M059J (cell line): Measurements from ENCODE around the gene MBTPS2. TPM values are rescaled to one million over a fixed set of nuclear protein-coding genes. Genes with fewer than 3 reads are reported as not detected.
"Not testable (repeated sequence)": the region's sequence is repeated elsewhere in the genome, so short reads cannot be mapped to it uniquely, and the experiment has no call there.

ENCODE experiments used
- DNase-seq: peaks from one replicate; pipeline ENCODE4 v3.0.0-alpha.2; 2012; ENCODE audit warnings: low read depth
- total RNA-seq: library from RNA; depleted of rRNA; stranded (reverse); fragments of >200 nt; shearing (Covaris generic); gene quantifications from 2 replicates; pipeline ENCODE4 v1.2.3, GENCODE V29; 2014

The MBTPS2 gene
- total RNA-seq, 1 experiment from 2014 or later, result 15.5 TPM

GRCh38 chrX:21856504-21856903, 17.1 kb downstream of the MBTPS2 start:
- no peak for DNase-seq

- no peak for DNase-seq
Measured at GRCh38 chrX:21863241-21863640, 23.8 kb downstream of the MBTPS2 start.

- DNase-seq, result no peak
Measured at GRCh38 chrX:21865436-21865835, 26.0 kb downstream of the MBTPS2 start.

GRCh38 chrX:21870494-21870893, 31.1 kb downstream of the MBTPS2 start:
- DNase-seq, result no peak

GRCh38 chrX:21873063-21873775, 33.8 kb downstream of the MBTPS2 start:
- DNase-seq, result no peak

- DNase-seq, result not testable (repeated sequence)
Measured at GRCh38 chrX:21874182-21874581, 34.8 kb downstream of the MBTPS2 start.

- no peak for DNase-seq
Measured at GRCh38 chrX:21875013-21875412, 35.6 kb downstream of the MBTPS2 start.

GRCh38 chrX:21881881-21882574, 42.6 kb downstream of the MBTPS2 start:
- DNase-seq, result no peak

- no peak for DNase-seq
Measured at GRCh38 chrX:21883258-21883657, 43.8 kb downstream of the MBTPS2 start.

GRCh38 chrX:21885568-21885967, 46.2 kb downstream of the MBTPS2 start:
- DNase-seq, result peak; percentile 45

- no peak for DNase-seq
Measured at GRCh38 chrX:21905313-21905712, 65.9 kb downstream of the MBTPS2 start.

- no peak for DNase-seq
Measured at GRCh38 chrX:21905953-21906352, 66.5 kb downstream of the MBTPS2 start.

GRCh38 chrX:21907260-21907659, 67.8 kb downstream of the MBTPS2 start:
- peak; percentile 11 for DNase-seq

- no peak for DNase-seq
Measured at GRCh38 chrX:21911481-21911880, 72.1 kb downstream of the MBTPS2 start.

GRCh38 chrX:21912220-21912619, 72.8 kb downstream of the MBTPS2 start:
- DNase-seq, result no peak

- no peak for DNase-seq
Measured at GRCh38 chrX:21912989-21913388, 73.6 kb downstream of the MBTPS2 start.

- DNase-seq, result peak; percentile 35
Measured at GRCh38 chrX:21926116-21926515, 86.7 kb downstream of the MBTPS2 start.

- DNase-seq, result peak; percentile 97
Measured at GRCh38 chrX:21926527-21927278, 87.3 kb downstream of the MBTPS2 start.

- DNase-seq, result peak; percentile 21
Measured at GRCh38 chrX:21929209-21929608, 89.8 kb downstream of the MBTPS2 start.

- no peak for DNase-seq
Measured at GRCh38 chrX:21930986-21931385, 91.6 kb downstream of the MBTPS2 start.

GRCh38 chrX:21932292-21933002, 93.0 kb downstream of the MBTPS2 start:
- DNase-seq, result peak; percentile 89

- DNase-seq, result peak; percentile 5
Measured at GRCh38 chrX:21933077-21933476, 93.7 kb downstream of the MBTPS2 start.
